ENCODE data around the gene PRKACA. TPM values are rescaled to one million over a fixed set of nuclear protein-coding genes. Genes with fewer than 3 reads are reported as not detected.

The PRKACA gene
- polyA plus RNA-seq, 1 experiment, result 17.9 TPM

- ChIA-PET CTCF (interaction anchor here (0.6 to 6.4 kb wide), 7 partner anchors 13 to 275 kb away, joined by 3 to 68 read pairs (median 4); partner anchors contain the start of gene PALM3), POLR2A (interaction anchor here (0.6 kb wide), 1 partner anchor 8 kb away, joined by 3 read pairs; no protein-coding TSS in a partner anchor)
- H3K27me3 ChIP-seq (ENCODE audit: control insufficient read depth, insufficient read depth, low read length), result no peaks in the 10 kb centered on the region
- DNase-seq (ENCODE audit: low read depth, low spot score), result no peak
- no peak; the same call in 1 of the 2 replicates for TF ChIP-seq CTCF (IDR thresholded peaks at IDR 0.05; ENCODE audit: low read depth, low read length)
- peak overlapping the region; percentile 74 for H3K4me3 ChIP-seq (ENCODE audit: low read depth, low read length)
- H3K9me3 ChIP-seq (ENCODE audit: control insufficient read depth, insufficient read depth, low read length), result no peaks in the 10 kb centered on the region; the same call in 1 of the 2 replicates
- no peak overlapping the region for H3K27ac ChIP-seq (ENCODE audit: low read depth, low read length)
Observed at GRCh38 chr19:14073261-14073924, 44.2 kb downstream of the PRKACA start.

GRCh38 chr19:14072535-14073260, 44.9 kb downstream of the PRKACA start, which contains the start of gene MISP3:
Gene MISP3, plus strand, starts transcription at chr19:14072786. Its CDS starts 524 bp downstream, at chr19:14073310.
- ChIA-PET CTCF (interaction anchor here (1.1 to 6.4 kb wide), 6 partner anchors 12 to 193 kb away, joined by 3 to 68 read pairs (median 10); partner anchors contain the start of genes PALM3 and RLN3), POLR2A (interaction anchor here (0.6 kb wide), 1 partner anchor 9 kb away, joined by 3 read pairs; no protein-coding TSS in a partner anchor)
- no peak for DNase-seq (ENCODE audit: low read depth, low spot score)
- no peaks in the 10 kb centered on the region; the same call in 1 of the 2 replicates for H3K9me3 ChIP-seq (ENCODE audit: control insufficient read depth, insufficient read depth, low read length)
- H3K27me3 ChIP-seq (ENCODE audit: control insufficient read depth, insufficient read depth, low read length), result no peaks in the 10 kb centered on the region
- peak within 1 kb of the TSS; percentile 74 for H3K4me3 ChIP-seq (ENCODE audit: low read depth, low read length)
- no peak for TF ChIP-seq CTCF (IDR thresholded peaks at IDR 0.05; ENCODE audit: low read depth, low read length)
- no peak within 1 kb of the TSS for H3K27ac ChIP-seq (ENCODE audit: low read depth, low read length)

GRCh38 chr19:14070268-14071050, 47.1 kb downstream of the PRKACA start:
- Histone ChIP-seq H3K4me3 (ENCODE audit: low read depth, low read length) (no peak overlapping the region), H3K27ac (ENCODE audit: low read depth, low read length) (no peak overlapping the region), H3K9me3 (ENCODE audit: control insufficient read depth, insufficient read depth, low read length) (no peaks in the 10 kb centered on the region; the same call in 1 of the 2 replicates), H3K27me3 (ENCODE audit: control insufficient read depth, insufficient read depth, low read length) (no peaks in the 10 kb centered on the region)
- no peak for TF ChIP-seq CTCF (IDR thresholded peaks at IDR 0.05; ENCODE audit: low read depth, low read length)
- no peak for DNase-seq (ENCODE audit: low read depth, low spot score)
- POLR2A ChIA-PET, result no interaction called here
- CTCF ChIA-PET, result interaction anchor here (0.6 to 6.4 kb wide), 4 partner anchors 10 to 191 kb away, joined by 3 to 68 read pairs (median 10); partner anchors contain the start of genes ASF1B and PALM3

- ChIA-PET CTCF (no interaction called here), POLR2A (no interaction called here)
- no peak for TF ChIP-seq CTCF (IDR thresholded peaks at IDR 0.05; ENCODE audit: low read depth, low read length)
- no peak for DNase-seq (ENCODE audit: low read depth, low spot score)
- Histone ChIP-seq H3K9me3 (ENCODE audit: control insufficient read depth, insufficient read depth, low read length) (no peaks in the 10 kb centered on the region; the same call in 1 of the 2 replicates), H3K27me3 (ENCODE audit: control insufficient read depth, insufficient read depth, low read length) (no peaks in the 10 kb centered on the region), H3K27ac (ENCODE audit: low read depth, low read length) (no peak overlapping the region), H3K4me3 (ENCODE audit: low read depth, low read length) (no peak overlapping the region)
Observed at GRCh38 chr19:14066134-14066533, 51.4 kb downstream of the PRKACA start.
